Medulla oblongata (tissue), 1 donor: Measurements from ENCODE around the gene PRKCA.

Experiments
- DNase-seq: peaks from one replicate; pipeline ENCODE4 v3.0.0-alpha.2; 2015; ENCODE audit errors: extremely low spot score

The PRKCA gene

DNA sequence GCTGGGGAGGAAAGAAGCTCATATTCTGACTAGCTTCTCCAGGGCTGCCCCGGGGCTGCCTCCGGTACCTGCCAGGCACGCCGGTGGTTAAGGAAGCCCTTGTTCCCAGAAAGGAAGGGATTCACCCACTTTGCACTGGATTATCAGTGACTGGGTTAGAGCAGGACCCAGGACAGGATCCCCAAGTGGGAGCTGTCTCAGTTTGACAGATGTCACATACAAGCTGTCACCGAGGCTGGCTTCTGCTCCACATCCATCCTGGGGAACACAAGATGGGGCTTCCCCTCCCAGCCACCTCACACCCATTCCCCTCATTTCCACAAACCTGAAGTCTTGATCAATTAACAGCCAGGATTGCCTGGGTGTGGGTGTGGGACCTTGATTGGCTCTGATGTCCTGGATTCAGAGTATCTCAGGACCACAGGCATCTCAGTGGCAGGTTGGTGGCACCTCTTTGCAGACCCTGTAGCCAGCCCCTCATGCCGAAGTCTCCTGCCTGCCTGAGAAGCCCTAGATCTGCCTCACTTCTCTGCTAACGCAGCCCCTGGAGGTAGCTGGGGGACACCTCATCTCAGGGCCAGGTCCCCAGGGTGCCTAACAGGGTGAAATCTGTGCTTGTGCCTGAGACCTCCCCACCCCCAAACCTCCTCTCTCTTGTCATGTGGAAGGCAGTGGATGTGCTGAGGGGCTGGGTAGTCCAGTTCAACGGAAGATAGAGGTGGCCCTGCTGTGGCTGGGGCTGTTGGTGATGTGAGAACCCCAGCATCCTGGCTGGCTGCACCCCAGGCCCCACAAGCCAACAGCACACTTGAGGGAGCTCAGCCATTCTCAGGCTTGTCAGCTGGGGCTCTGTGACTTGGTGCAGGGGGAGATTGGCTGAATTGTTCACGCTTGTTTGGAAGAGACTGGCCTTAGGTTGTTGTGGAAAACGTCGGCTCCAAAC is 533.9 kb downstream of the PRKCA start:
- DNase-seq = no peak

GRCh38 chr17:66837226-66837625 is 534.8 kb downstream of the PRKCA start:
- no peak for DNase-seq

DNA sequence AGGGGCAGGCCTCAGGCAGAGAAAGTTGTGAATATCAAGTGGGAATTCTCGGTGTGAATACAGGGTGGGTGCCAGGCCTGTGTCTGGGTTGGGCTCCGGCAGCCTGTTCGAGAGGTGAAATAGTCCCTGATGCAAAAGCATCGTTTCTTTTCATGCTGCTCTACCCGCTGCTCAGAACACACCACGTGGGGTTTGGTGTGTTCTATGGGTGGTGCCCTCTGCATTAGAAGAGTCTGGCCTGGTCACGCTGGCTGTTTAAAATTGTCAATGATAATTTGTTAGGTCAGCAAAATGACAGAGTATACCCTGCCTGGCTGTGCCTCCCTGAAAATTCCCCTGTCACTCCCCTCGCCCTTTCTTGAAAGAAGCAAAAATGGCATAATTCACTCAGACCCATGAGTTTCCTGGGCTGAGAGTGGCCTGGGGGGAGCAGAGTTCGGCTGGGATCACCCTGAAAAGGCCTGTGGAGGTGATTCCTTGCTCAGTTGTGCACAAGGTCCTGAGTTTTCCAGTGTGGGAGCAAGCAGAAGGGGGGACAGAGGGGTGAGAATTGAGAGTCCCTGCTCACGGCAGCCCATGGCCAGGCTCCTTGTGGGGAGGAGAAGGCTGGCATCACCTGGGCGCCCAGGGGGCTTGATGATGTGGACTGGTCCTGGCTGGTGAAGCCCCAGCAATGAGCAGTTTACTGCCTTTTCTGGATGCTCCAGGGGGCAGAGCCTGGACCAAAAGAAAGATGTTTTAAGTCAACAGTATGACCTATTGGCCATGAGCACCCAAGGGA is 535.7 kb downstream of the PRKCA start:
- DNase-seq = no peak

DNA sequence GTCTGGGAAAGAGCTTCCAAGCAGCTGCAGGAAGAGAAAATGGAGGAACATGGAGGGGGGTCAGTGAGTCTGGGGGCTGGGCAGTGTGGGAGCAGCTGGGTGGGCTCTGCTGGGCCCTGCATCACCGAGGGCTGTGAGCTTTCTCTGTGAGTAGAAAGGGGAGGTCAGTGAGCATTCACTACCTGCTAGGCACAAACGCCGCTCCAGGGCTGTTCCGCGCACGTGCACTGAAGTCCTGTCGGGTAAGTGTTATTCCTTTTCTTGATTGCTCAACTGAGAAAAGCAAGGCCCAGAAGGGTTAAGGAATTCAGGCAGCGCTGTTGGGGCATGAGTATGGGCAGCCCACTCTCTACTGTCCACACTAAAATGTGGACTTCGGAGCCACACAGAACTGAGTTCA is 537.2 kb downstream of the PRKCA start:
- no peak for DNase-seq

DNA sequence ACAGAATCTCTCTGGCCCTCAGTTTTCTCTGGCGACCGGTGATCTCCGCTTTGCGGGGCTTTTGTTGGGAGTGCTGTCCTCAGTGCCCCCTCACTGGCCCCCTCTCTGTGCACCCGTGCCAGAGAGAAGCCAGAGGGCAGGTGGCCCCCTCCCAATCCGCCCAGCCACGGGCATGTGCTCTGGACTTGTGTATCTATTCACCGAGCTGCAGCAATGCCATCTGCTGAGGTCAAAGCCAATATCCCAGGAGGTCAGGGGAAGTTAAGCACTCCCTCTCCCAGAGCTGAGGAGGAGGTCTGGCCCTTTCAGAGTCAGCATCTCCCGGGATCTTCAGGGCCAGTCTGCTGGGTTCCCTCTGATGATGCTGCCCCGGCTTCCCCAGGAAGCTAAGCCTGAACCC is 537.6 kb downstream of the PRKCA start:
- no peak for DNase-seq

DNA sequence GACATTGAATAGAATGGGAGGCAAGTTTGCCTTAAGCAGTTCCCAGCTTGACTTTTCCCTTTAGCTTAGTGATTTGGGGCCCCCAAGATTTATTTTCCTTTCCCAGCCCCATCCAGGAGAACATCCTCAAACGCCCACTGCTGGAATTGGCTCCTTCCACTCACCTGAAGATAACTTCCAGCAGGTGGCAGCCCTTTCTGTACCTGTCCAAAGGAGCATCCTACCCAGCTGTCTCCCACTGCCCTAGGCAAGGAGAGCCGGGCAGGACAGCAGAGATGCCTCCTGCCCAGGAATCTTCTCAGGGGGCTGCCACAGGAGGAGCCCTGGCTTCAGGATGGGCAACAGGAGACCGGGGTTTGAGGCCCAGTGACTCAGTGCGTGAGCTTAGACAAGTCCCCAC is 538.9 kb downstream of the PRKCA start:
- no peak for DNase-seq

GRCh38 chr17:66841744-66842143 is 539.3 kb downstream of the PRKCA start:
- no peak for DNase-seq

GRCh38 chr17:66842505-66842904 is 540.1 kb downstream of the PRKCA start:
- no peak for DNase-seq

DNA sequence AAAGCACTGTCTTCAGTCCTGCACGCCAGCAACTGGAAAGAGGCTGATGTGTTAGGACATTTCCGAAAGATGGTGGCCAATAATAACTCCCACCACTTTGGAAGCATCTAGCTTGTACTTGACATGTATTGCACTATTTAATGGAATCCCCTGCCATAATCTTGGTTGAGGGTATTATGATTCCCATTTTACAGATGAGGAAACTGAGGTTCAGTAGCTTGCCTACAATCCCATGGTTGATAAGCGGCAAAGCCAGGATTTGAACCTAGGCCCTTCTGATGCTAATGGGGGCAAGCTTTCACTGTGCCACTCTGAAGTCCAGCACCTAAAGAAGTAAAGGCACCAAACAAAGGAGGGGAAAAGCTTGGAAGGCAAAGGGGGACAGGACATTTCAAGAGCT is 540.5 kb downstream of the PRKCA start:
- DNase-seq = no peak

DNA sequence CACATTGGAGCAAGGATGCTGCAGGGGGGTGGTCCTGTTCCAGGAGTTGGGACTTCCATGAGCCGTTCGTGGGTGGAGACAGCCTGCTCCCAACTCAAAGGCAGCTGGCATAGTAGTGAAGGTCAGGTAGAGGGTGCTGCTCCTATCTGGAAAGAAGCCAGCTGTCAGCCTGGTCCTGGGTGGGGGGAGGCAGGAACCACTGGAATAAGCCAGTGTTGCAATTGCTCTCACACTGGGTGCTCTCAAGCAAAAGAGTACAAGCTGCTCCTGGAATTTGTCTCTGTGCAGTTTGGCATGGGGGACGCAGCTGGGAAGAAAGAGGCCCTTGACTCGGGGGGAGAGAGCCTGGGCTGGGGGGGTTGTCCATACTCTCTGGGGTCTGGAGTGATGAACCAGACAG is 541.2 kb downstream of the PRKCA start:
- no peak for DNase-seq

- DNase-seq = no peak
Measured at GRCh38 chr17:66847704-66848103, 545.3 kb downstream of the PRKCA start.

- no peak for DNase-seq
Measured at GRCh38 chr17:66848496-66848895, 546.1 kb downstream of the PRKCA start.

DNA sequence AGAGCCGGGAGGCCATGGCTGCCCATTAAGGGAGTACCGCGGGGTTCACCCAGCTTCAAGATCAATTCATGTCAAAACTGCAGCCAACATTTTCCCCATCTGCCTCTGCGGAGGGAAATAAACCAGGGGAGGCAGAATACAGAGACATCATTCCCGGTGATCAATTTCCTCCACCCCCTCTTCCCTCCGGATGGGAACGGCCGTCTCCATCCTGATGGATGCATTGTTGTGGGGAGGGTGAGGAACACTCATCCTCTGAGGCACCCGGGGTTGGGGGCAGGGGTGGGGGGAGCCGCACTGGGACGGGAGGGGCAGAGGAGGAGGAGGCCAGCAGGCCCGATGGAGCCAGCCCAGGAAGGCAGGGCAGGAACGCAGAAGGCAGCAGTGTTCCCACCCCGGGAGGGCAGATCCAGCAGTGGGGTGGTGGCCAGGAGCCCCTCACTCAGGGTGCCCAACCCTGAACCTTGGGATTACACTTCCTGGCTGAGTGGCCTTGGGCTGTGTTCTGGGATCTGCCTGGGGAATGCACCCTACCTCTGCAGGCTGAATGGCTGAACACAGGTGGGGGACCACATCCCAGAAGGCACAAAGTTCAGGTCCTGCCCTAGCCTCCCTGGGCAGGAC is 546.7 kb downstream of the PRKCA start:
- DNase-seq = no peak

DNA sequence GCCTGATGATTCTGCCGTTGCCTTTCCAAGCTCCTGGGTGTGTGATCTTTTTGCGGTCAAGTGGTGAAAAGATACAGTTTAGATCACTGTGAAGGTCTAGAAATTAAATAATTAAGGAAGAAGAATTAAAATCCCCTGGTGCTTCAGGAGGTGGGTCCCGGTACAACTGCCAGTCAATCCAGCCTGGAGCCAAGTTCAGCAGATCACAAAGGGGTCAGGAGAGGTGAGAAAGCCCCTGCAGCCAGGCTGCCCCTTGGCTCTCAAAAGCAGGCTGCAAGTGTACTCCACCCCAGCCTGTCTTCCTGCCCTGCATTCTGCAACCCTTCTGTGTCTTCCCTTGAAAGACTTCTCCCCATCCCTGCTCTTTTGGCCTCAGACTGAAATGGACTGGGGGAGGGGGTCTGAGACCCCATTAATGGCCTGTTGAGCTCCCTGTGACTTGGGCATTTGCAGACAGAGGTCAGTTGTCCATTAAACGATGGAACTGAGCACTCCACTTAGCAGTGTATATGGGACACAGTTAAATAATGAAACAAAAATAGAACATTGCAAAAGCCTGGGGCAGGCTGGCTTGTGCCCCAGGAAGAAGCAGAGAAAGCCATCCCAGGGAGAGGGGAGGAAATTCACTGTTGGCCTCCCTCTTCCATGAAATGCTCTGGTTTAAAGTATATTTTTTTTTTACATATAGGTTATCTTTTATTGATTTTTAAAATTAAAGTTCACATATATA is 547.6 kb downstream of the PRKCA start:
- DNase-seq = peak; percentile 4

GRCh38 chr17:66850692-66851091 is 548.3 kb downstream of the PRKCA start:
- peak; percentile 53 for DNase-seq

DNA sequence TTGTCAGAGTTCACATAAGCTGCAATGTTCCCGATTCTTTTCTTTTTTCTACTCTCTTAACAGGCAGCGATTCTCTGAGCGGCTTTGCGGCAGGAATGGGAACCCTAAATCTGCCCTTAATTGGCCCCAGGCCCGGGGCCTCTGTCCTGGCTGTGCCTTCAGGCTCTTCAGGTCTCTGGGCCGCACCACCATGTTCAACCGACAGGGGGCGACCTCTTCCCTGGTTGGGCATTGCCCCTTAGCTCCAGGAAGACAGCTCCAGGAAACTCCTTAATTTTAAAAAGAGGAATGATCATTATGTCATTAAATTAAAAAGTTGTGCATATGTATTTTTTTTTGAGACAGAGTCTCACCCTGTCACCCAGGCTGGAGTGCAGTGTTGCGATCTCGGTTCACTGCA is 552.8 kb downstream of the PRKCA start:
- no peak for DNase-seq

DNA sequence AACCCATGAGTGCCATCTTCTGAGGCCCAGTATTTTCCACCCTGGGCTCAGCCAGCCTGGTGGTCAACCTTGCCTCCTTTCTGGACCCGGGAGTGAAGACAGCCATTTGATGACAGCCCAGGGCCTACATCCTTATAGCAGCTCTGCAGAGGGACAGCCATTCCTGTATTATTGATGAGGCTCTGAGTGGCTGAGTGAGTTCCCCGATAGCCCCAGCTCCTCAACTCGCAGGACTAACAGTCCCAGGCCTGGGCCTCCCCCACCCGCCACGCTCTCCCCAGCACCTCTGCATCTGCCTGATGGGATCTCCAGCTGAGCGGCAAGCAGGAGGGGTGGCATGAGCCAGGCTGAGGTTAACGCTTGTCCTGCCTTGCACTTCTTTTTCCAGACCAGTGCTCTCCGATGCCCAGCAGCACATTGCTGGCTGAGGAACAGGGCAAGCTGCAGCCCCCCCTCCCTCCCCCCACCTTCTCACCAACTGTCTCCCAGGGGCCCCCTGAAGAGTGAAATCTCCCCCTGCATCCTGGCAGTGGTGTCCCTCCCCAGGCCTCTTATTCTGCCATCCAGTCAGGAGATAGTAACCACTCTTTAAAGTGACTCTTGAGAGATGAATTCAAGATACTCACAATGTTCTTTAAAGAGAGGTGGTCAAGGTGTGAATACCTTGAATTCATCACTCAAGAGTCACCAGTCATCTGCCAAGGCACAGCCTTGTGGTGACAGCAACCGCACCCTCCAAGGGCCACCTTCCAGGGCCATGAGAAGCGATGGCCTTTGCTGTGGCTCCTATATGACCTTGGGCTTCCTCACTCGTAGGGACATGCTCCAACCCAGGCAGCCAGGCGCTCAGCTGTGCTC is 556.0 kb downstream of the PRKCA start:
- no peak for DNase-seq

DNA sequence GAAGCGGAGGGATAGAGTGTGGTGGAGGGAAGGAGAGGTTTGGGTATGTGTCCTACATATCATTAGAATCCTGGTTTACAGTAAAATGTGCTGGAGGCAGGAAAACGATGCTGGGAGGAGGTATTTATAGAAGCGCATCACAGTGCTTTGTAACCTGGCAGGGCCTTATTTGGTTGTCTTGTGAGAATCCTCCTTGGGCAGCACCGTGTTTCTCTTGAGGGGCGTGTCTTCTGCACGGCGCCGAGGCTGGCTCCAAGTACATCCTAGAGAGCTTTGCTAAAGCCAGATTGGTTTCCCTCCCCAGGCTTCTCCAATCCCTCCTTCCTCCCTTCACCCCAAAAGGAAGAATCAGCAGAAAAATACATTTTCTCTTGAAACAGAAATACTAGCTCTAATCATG is 556.9 kb downstream of the PRKCA start:
- no peak for DNase-seq

GRCh38 chr17:66860204-66860603 is 557.8 kb downstream of the PRKCA start:
- no peak for DNase-seq
